Measurements from ENCODE around the gene MACROD2.

DNA sequence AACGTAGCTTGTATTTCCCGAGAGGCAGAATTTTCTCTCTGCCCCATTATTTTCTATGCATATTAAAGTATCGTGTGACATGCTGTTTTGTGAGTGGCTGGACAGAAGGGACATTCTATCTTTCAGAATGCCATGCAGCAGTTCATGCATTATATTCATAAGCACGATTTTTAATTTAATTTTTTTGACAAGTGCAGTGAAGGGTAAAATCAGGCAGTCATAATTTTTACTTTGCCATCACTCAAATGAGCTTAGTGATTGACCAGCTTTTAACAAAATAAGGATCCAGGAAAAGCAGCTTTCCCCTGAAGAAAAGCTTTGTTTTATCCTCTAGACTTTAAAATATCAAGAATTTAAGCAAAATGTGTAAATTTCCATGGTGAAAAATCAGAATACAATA is 1904.7 kb downstream of the MACROD2 start:
- no peak for TF ChIP-seq CTCF (IDR thresholded peaks at IDR 0.05)
- no peak for TF ChIP-seq EZH2 (IDR thresholded peaks at IDR 0.05; ENCODE audit: borderline replicate concordance, insufficient read depth, low read depth, low read length, poor library complexity, severe bottlenecking)
